ENCODE measurements around the gene RPS6KA2.
"Not testable (repeated sequence)": the region's sequence is repeated elsewhere in the genome, so short reads cannot be mapped to it uniquely, and the experiment has no call there.

Gene RPS6KA2

DNA sequence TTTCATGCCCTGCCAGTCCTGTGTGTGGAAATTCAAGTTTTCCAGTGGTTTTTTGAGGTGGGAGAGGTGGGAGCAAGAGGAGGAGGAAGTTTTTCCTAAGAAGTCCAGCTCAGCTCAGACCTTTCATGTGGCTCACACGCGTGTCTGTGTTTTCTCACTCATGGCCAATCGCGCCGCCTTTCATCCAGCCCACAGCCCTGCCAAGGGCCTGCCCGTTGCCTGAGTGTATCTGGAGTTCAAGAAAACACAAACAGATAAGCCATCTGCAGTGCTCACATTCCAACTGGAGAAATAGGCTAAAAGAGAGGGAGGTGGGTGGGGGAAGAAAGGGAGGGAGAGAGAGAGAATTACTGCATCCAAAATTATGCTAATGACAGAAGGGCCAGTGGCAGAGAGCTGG lies 231.7 kb downstream of the RPS6KA2 start:
- DNase-seq (ENCODE audit: low spot score), result no peak

DNA sequence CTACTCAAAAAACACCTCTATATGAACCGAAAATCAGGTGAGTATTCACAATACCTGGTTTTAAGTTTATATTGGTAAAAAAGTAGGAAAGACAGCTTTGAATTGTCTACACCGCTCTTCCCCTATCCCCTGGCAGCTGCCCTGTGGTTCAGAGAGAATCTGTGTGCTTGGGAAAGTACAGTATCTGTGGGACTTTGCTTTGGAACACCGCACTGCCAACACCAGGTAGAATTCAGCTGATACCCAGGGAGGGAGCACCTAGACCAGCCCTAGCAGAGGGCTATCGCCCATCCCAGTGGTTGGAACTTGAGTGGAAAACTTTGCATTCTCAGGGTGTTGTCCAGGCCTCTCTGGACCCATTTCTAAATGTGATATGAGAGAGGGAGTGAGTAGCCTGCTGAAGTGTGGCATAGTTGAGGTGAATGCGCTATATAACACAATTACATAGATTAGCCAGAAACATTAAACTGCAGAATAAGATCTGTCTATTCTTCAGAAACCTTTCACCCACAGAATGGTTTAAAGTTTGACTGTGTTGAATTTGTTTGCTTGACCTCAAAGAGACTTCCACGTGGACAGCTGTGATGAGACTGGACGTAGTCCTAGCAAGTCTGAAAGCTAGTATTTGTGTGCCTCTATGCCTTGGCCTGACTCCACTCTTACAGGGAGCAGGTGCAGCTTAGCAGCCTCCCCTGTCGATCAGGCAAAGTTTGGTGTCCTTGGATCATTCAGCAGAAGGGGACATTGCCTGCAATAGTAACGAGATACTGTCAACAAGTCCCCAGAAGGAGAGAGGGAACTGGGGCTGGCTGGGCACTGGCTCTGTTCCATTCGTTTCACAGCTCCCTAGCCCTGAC lies 232.8 kb downstream of the RPS6KA2 start:
- no peak for DNase-seq (ENCODE audit: low spot score)

DNA sequence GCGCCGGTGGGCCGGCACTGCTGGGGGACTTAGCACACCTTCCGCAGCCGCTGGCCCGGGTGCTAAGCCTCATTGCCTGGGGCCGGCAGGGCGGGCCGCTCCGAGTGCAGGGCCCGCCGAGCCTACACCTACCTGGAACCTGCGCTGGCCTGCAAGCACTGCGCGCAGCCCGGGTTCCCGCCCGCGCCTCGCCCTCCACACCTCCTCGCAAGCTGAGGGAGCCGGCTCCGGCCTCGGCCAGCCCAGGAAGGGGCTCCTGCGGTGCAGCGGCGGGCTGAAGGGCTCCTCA lies 233.6 kb downstream of the RPS6KA2 start:
- no peak for DNase-seq (ENCODE audit: low spot score)

DNA sequence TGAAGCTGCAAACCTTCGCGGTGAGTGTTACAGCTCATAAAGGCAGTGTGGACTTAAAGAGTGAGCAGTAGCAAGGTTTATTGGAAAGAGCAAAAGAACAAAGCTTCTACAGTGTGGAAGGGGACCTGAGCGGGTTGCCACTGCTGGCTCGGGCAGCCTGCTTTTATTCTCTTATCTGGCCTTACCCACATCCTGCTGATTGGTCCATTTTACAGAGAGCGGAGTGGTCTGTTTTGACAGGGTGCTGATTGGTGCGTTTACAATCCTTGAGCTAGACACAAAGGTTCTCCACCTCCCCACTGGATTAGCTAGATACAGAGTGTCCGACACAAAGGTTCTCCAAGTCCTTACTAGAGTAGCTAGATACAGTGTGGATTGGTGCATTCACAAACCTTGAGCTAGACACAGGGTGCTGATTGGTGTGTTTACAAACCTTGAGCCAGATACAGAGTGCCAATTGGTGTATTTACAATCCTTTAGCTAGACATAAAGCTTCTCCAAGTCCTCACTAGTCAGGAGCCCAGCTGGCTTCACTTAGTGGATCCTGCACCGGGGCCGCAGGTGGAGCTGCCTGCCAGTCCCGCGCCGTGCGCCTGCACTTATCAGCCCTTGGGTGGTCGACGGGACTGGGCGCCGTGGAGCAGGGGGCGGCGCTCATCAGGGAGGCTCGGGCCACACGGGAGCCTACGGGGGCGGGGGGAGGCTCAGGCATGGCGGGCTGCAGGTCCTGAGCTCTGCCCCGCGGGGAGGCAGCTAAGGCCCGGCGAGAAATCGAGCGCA lies 234.1 kb downstream of the RPS6KA2 start:
- DNase-seq (ENCODE audit: low spot score), result not testable (repeated sequence)

DNA sequence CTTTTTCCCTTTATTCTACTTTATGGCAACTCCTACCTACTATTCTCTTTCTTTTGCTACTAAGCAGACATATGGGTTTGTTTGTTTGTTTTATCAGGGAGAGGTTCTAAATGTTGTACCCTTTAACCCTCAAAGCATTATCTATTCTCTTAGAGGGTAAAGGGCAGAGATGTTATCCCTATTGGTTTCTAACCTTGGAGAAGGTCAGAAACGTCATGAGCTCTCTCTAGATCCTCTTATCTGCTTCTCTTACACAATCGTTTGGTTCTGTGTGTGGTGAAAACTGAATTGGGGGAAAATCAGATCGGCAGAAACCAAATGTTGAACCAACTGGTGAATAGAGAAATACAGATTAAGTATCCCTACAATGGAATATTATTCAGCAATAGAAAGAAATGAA lies 237.9 kb downstream of the RPS6KA2 start:
- DNase-seq (ENCODE audit: low spot score), result no peak

DNA sequence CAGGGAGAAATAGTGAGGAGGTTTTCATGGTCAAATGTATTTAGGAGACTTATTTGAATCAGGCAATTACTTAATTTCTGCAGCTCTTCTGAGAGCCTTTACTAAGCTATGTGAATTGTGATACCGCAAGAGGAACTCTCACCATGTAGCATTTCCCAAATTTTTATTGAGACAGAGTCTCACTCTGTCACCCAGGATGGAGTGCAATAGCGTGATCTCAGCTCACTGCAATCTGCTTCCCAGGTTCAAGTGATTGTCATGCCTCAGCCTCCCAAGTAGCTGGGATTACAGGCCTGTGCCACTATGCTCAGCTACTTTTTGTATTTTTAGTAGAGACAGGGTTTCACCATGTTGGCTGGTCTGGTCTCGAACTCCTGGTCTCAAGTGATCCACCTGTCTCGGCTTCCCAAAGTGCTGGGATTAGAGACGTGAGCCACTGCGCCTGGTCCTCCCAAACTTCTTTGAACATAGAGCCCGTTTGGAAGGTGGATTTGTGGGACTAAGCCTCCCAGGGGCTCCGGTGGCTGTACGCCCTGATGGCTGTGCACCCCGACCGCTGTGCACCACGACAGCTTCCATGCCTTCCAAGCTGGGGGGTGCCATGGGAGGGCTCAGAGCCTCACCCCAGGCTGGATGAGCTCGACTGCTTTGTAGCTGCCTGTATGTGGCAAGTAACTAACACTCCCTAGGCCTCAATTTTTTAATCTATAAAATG lies 238.6 kb downstream of the RPS6KA2 start:
- no peak for DNase-seq (ENCODE audit: low spot score)

DNA sequence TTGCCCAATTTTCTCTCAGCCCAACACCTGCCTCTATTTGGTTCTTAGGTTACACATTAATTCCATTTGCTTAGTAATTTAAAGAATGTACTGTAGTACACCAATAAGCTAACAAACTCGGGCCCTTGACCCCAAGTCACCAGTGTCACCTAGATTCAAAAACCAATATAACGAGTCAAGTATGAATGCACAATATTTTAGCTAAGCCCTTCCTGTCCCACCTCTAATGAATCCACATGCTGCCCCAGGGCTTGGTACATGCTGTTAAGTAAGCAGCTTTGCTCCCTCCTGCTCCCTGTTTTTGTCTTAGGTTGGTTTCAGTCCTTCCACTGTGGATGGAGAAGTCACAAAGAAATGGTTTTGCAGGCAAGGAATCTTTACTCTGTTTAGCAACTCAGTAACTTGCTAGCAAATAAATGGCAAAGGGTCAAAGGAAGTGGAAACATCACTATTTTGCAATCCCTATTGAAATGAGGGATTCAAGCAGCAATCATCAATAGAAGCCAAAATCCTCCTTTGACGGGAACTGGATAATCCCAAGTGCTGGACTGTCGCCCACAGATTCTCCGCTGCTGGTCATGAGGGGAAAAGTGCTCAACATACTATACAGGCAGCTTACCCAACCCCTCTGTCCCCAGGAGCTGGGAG lies 239.3 kb downstream of the RPS6KA2 start:
- DNase-seq (ENCODE audit: low spot score), result no peak

DNA sequence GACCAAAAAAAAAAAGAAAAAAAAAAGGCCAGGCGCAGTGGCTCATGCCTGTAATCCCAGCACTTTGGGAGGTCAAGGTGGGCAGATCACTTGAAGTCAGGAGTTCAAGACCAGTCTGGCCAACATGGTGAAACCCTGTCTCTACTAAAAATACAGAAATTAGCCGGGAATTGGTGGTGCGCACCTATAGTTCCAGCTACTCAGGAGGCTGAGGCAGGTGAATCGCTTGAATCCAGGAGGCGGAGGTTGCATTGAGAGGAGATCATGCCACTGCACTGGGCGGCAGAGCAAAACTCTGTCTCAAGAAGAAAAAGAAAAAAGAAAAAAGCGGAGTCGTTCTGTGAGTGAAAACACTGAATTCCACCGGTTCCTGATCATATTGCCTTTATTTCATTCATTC lies 240.0 kb downstream of the RPS6KA2 start:
- DNase-seq (ENCODE audit: low spot score), result not testable (repeated sequence)

DNA sequence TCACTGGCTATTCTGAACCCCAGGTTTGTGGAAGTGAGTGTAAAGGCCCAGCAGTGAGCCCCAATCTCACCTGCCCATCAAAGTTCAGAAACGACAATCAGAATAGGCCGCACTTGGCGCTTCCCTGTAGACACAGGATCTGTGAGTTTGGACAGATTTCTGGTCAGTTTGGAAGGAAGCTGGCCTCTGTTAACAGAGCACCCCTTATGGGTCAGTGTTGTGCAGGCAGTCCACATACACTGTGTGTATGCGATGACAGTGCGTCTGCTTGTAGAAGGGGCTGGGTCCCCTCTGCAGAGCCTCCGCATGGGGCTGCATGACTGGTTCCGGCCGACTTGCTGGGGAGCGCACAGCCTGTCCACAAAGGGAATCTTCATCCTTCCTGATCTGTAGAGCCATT lies 240.9 kb downstream of the RPS6KA2 start:
- no peak for DNase-seq (ENCODE audit: low spot score)

DNA sequence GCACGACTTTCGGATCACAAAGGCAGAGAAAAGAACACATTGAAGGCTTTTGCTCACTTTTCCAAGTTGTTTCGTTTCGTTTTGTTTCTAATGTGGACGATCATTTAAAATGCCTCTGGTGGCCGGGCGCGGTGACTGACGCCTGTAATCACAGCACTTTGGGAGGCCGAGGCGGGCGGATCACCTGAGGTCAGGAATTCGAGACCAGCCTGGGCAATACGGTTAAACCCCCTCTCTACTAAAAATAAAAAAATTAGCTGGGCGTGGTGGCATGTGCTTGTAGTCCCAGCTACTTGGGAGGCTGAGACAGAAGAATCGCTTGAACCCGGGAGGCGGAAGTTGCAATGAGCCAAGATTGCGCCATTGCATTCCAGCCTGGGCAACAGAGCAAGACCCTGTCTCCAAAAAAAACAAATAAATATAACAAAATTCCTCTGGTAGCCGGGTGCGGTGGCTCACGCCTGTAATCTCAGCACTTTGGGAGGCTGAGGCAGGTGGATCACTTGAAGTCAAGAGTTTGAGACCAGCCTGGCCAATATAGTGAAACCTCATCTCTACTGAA lies 243.2 kb downstream of the RPS6KA2 start:
- DNase-seq (ENCODE audit: low spot score), result not testable (repeated sequence)

DNA sequence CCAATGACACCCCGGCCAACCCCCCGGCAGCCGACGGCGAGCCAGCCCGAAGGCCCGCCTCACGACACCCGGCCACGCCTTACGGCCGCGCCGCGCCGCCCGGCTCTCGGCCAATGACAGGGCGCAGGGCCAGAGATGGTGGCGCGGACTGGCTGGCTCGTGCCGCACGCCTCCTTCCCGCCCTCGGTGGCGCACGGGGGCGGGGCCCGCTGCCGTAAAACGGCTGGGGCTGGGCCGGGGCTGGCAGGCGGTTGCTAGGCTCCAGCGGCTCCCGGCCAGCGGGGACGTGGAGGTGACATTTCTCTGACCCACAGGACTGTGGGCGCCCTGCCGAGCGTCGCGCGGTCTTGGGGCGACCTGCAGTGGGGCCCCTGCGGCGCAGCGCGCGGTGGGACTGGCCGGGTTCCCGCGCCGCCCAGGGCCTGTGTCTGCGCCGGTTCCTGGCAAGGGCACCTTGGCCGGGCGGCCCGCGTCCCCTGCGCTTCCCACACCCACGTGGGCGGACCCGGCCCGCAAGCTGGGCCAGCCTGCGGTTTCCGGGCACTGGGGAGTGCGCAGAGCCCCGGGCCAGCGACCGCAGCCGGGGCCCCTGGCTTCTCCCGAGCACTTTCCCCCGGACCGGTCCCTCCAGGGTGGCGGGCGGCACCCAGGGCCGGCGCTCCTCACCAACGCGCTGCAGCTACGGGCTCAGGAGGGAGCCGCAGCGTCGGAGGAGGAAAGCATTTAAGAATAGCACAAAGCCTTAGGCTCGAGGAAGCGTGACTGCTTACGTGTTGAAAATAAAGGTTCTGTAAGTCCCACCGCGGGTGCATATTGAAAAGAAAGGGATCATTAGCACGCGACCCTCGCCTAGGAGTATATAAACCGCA lies 243.9 kb downstream of the RPS6KA2 start, which contains the start of gene MPC1:
MPC1 (minus strand) TSS at position 8 of the 869 bp plus-strand sequence. CDS start 64 bp downstream, outside the sequence.
- peak; percentile 96 for DNase-seq (ENCODE audit: low spot score)

DNA sequence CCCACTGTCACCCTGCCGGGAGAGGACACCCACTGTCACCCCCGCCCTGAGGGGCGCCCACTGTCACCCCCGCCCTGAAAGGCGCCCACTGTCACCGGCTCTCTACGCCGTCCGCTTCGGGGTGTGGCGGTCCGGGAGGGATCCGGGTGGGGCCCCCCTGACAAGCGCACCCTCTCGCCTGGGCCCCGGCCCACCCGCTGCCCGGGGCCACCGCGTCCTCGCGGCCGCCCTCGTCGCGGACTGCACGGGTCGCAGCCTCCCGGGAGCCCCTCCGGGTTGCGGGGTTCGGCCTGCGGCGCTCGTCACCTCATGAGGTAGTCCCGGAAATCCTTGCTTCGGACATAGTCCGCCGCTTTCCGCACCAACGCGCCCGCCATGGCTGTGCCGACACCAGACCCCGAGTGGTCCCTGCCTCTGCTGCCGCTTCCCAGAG lies 244.5 kb downstream of the RPS6KA2 start:
- DNase-seq (ENCODE audit: low spot score), result no peak

DNA sequence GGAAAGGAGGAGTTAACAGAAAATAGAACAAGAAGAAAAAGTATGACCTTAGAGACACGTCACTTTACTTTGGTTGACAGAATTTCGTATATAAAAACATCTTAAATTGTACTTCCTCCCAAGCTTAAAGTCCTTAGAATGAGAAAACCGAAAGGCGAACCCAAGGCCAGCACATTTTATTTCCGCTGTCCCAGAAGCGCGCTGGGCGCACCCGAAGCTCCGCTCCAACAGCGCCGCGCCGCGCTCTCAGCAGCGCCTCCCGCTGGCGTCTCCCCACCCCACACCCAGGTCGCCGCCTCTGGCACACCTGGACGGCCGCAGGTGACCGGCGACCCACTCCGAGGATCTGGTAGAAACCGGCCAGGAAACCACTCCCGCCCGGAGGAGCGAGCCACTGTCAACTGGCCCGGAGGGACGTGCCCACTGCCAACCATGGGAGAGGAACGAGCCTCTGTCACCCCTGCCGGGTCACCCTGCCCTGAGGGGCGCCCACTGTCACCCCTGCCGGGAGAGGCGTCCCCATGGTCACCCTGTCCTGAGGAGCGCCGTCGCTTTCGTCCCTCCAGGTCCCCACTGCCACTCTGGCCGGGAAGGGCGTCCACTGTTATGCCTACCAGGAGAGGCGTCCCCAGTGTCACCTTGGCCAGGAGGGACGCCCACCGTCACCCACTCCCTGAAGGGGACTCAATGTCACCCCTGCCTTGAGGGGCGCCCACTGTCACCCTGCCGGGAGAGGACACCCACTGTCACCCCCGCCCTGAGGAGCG lies 245.1 kb downstream of the RPS6KA2 start:
- DNase-seq (ENCODE audit: low spot score), result peak; percentile 85

DNA sequence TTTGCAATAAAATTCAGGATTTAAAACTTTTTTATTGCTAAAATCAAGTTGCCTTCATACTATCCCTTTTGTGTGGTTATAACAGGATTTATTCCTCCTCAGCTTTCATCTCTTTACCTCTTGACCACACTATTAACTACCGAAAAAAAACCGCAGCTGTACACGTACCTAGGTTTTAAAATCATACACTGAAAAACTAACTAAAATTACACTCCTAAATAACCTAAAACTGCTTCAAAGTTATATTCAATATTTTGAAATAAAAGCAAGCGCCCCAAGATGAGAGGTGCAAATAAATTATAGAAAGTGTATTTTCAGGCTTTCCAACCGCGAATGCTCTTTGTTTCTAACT lies 245.7 kb downstream of the RPS6KA2 start:
- DNase-seq (ENCODE audit: low spot score), result no peak

DNA sequence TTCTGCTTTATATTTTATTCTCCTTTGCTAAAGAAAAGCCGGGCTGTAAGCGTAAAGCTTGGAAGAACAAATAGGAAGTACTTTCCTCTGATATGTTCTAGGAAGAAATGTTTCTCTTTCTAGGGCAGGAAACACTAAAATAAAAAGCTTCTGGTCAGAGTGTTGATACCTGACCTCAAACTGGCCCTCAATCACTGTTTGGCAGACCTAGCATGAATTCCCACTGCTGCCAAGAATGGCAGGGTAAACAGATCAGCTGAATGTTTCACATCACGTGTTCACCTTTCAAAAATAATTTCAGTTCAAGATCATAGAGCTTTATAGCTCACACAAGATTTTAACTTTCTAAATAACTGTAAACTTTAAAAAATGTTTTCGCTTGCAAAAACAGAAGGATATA lies 247.3 kb downstream of the RPS6KA2 start:
- DNase-seq (ENCODE audit: low spot score), result no peak

DNA sequence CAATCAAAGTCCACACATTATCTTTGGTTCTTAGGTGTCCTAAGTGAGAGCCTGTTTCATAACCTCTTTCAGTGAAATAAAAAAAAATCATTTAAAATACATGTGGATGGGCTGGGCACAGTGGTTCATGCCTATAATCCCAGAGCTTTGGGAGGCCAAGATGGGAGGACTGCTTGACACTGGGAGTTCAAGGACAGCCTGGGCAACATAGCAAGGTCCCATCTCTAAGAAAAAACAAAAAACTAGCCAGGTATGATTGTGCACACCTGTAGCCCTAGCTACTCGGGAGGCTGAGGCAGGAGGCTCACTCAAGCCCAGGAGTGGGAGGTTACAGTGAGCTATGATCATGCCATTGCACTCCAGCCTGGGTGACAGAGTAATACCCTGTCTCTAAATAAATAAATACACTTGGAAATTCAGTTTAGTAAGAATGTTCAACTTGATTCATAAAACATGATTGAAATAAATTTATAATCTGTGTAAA lies 247.9 kb downstream of the RPS6KA2 start:
- DNase-seq (ENCODE audit: low spot score), result no peak

DNA sequence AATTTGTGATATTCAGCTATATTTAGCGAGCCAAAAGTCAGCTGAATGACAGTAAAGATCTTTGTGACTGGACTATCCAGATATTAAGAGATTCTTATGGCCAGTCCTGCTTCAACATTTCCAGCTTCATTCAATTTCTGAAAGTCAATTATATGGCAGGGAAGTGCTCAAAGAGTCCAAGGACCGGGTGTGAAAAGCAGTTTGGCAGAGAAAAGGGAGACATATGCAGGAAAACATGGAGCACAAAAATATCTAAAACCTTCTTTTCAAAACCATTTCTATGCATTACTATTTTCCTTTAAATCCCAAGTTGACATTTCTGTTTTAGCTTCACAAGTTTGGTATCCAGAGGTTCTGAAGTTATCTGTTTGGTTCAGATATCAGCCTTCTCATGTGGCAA lies 249.3 kb downstream of the RPS6KA2 start:
- DNase-seq (ENCODE audit: low spot score), result no peak

DNA sequence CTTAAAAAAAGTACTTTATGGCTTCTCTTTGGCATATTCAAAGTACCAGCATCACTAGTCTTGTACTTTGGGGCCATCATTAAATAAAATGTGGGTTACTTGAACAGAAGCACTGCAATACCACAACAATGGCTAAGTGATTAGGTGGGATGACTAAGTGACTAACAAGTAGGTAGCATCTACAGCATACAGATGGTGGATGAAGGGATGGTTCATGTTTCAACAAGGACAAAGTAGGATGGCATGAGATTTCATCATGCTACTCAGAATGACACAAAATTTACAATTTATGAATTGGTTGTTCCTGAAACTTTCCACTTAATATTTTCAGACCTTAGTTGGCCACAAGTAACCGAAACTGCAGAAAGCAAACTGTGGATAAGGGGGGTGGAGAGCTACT lies 252.0 kb downstream of the RPS6KA2 start:
- DNase-seq (ENCODE audit: low spot score), result no peak

DNA sequence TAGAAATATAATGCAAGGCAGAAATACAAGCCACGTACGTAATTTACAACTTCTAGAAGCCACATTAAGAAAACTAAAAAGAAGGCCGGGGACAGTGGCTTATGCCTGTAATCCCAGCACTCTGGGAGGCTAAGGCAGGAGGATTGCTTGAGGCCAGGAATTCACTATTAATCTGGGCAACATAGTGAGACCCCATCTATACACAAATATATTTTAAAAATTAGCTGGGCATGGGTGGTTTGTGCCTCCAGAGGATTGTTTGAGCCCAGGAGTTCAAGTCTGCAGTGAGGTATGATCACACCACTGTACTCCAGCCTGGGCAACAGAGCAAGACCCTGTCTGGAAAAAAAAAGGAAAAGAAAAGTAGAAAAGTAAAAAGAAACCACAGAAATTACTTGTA lies 256.6 kb downstream of the RPS6KA2 start:
- no peak for DNase-seq (ENCODE audit: low spot score)

DNA sequence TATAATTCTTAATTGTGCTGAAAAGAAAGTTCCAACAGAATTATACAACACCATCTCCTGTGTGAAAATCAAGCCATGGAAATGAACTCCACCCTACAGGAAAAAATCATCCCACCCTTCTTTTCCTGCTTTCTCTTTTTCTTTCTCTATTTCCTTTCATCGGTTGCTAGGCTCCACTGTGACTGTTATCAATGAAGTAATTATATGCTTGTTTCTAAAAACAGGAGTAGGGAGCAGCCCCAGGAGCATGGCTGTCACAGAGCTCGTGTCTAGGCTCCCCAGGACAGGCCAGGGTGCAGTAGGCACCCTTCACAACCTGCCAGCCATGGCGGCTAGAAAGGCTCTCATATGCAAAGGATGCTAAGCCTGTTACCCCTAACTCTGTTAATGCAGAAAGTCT lies 257.3 kb downstream of the RPS6KA2 start:
- DNase-seq (ENCODE audit: low spot score), result no peak

All from D341Med (cell line).